Stomach smooth muscle (tissue), 2 donors: ENCODE results near the gene NAA80.

Experiments
- H3K27ac ChIP-seq: one replicate; pipeline ENCODE4 v1.7.0; 2013; ENCODE audit warnings: mild to moderate bottlenecking, low read length, inconsistent platforms
- H3K27me3 ChIP-seq, 2 donors: one replicate each; pipeline ENCODE4 v1.7.0; 2013; ENCODE audit warnings: low read length in 2 of 2; ENCODE audit not compliant: insufficient read depth in 2 of 2, control insufficient read depth in 1 of 2
- H3K36me3 ChIP-seq, 2 donors: one replicate each; pipeline ENCODE4 v1.7.0; 2013; ENCODE audit warnings: low read length in 2 of 2; ENCODE audit not compliant: control insufficient read depth in 2 of 2, insufficient read depth in 2 of 2
- H3K4me1 ChIP-seq: one replicate; pipeline ENCODE4 v1.7.0; 2013; ENCODE audit warnings: low read length; ENCODE audit not compliant: control insufficient read depth, insufficient read depth
- H3K4me3 ChIP-seq, 2 donors: one replicate each; pipeline ENCODE4 v1.7.0; 2013; ENCODE audit warnings: low read length in 2 of 2
- H3K9ac ChIP-seq, 2 donors: one replicate each; pipeline ENCODE4 v1.7.0; 2013; ENCODE audit warnings: low read length in 2 of 2, mild to moderate bottlenecking in 1 of 2
- H3K9me3 ChIP-seq, 2 donors: one replicate each; pipeline ENCODE4 v1.7.0; 2013; ENCODE audit warnings: low read length in 2 of 2; ENCODE audit not compliant: control insufficient read depth in 2 of 2
- donor health status: healthy.
- donor health status: Pancreatic carcinoma.

The NAA80 gene

GRCh38 chr3:50304601-50305000 is 5.4 kb upstream of the NAA80 start:
- H3K4me3 ChIP-seq, result no peak overlapping the region
- peaks cover 25% of the 10 kb centered on the region for H3K4me1 ChIP-seq
- no peak overlapping the region for H3K27ac ChIP-seq
- no peaks in the 10 kb centered on the region for H3K9me3 ChIP-seq
- no peak overlapping the region for H3K9ac ChIP-seq
- H3K36me3 ChIP-seq, result no peaks in the 10 kb centered on the region
- no peaks in the 10 kb centered on the region for H3K27me3 ChIP-seq

- peaks cover 37% of the 10 kb centered on the region for H3K4me1 ChIP-seq
- no peak within 1 kb of the TSS for H3K27ac ChIP-seq
- H3K36me3 ChIP-seq, result no peaks in the 10 kb centered on the region
- peak within 1 kb of the TSS in 1 of 2 donors; percentile 40 for H3K4me3 ChIP-seq
- no peak within 1 kb of the TSS for H3K9ac ChIP-seq
- H3K9me3 ChIP-seq, result no peaks in the 10 kb centered on the region
- H3K27me3 ChIP-seq, result no peaks in the 10 kb centered on the region
These were observed 4.0 kb upstream of the NAA80 start, which contains the start of gene HYAL1 for GRCh38 chr3:50303013-50303815. Gene HYAL1, minus strand, starts transcription at chr3:50303574. Its CDS starts 618 bp downstream, at chr3:50302956.

- Histone ChIP-seq H3K9ac (no peak overlapping the region), H3K9me3 (no peaks in the 10 kb centered on the region), H3K36me3 (no peaks in the 10 kb centered on the region), H3K27me3 (no peaks in the 10 kb centered on the region), H3K4me1 (peaks cover 39% of the 10 kb centered on the region), H3K4me3 (peak overlapping the region in 1 of 2 donors; percentile 40), H3K27ac (no peak overlapping the region)
These were observed 3.1 kb upstream of the NAA80 start for GRCh38 chr3:50302095-50303012.

- Histone ChIP-seq H3K36me3 (no peaks in the 10 kb centered on the region), H3K27ac (peak overlapping the region; percentile 84), H3K9ac (peak overlapping the region in 1 of 2 donors; percentile 42), H3K27me3 (no peaks in the 10 kb centered on the region), H3K9me3 (no peaks in the 10 kb centered on the region), H3K4me1 (peaks cover 39% of the 10 kb centered on the region), H3K4me3 (peak overlapping the region; percentile 44 to 86)
These were observed 1.6 kb upstream of the NAA80 start for GRCh38 chr3:50300681-50301254.

DNA sequence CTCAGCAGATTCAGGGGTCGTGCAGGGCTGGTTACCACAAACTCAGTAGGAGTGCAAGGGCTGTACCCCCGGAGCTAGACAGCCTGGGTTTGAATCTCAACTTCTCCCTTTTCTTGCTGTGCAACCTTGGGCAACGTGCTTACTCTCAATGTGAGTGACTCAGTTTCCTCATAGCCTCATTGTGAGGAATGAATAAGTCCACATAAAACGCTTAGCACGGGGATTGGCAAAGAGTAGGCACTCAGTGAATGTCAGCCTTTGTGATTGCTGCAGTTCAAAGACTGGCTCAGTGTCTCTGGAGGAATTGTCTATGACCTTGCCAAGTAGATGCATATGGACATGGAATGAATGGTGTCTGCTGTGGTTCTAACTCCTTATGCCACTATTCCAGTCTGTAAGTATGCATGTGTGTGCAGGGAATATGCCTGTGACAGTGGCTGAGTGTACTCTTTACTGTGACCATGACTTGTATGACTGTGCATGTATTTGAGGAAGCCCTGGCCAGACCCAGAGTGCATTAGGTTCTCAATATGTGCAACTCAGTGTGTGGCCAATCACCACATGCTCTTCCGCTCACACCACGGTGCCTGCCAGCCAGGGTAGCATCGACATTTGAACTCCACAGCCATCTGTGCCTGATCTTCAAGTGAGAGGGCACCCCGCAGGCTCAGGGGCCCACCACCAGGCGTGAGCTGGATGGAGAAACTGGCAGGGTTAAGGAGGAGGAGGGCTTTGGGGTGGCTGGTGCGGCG is 900 bp upstream of the NAA80 start:
- Histone ChIP-seq H3K4me1 (peaks cover 39% of the 10 kb centered on the region), H3K27me3 (no peaks in the 10 kb centered on the region)

DNA sequence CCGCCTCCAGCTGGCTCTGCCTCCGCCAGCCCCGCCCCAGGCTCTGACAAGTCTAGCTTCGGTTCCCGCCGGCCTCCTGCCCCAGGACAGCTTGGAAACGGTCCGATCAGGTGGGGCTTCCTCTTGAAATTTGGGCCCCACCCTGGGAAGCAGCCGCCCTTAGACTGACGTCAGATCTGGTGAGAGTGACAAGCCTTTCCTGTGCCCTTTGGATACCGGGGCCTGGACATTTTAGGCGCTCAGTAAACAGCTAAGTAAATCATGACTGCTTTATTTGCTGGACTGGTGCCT is 378 bp upstream of the NAA80 start:
- Histone ChIP-seq H3K27ac (peak overlapping the region; percentile 84), H3K9ac (peak overlapping the region; percentile 42 to 89), H3K36me3 (no peaks in the 10 kb centered on the region), H3K4me3 (peak overlapping the region; percentile 44 to 86), H3K27me3 (no peaks in the 10 kb centered on the region), H3K9me3 (no peaks in the 10 kb centered on the region), H3K4me1 (peaks cover 39% of the 10 kb centered on the region)

More for the DNA sequence above, 900 bp upstream of the NAA80 start:
- Histone ChIP-seq H3K27ac (peak overlapping the region; percentile 84), H3K36me3 (no peaks in the 10 kb centered on the region), H3K9ac (peak overlapping the region; percentile 42 to 89), H3K4me3 (peak overlapping the region; percentile 44 to 86), H3K9me3 (no peaks in the 10 kb centered on the region)

DNA sequence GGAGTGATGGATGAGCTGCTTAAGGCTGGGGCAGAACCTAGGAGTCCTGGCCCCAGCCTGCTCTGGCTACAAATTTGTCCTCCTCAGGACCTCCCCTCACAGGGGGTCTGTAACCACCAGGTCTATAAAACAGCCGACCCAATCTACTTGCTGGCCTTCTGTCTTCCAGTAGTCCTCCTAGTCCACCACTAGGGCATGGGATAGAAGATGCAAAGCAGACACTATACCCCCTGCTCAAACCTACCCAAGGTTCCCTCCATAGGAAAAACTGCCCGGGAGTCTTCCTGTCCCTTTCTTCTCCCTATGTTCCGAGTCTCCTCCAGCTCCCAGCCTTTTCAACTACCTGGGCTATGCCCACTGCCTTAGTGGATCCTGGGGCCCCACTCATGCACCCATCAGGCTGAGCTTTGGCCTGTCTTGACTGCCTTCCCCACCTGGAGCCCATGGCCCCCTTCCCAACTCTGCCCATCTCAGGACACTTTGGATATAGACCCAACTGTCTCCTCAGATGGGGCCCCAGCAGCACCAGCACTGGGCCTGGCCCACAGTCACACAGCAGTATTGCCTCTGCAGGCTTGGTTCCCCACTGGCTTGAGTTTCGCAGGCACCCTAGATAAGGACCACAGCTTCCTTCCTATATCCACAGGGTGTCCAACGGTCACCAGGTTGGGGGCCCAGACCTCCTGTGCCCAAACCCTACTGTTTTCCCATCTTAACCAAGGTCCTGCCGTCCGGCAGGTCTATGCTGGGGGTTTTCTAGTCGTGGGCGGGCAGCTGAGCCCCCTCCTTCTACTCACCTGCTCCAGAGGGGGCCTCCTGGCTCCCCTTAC is 1.1 kb downstream of the NAA80 start:
- Histone ChIP-seq H3K27me3 (no peaks in the 10 kb centered on the region), H3K4me3 (peak overlapping the region; percentile 71 to 92), H3K27ac (peak overlapping the region; percentile 84), H3K9ac (peak overlapping the region; percentile 73 to 87), H3K36me3 (no peaks in the 10 kb centered on the region), H3K4me1 (peaks cover 35% of the 10 kb centered on the region), H3K9me3 (no peaks in the 10 kb centered on the region)

GRCh38 chr3:50297384-50297775 is 1.8 kb downstream of the NAA80 start:
- H3K4me3 ChIP-seq, result no peak overlapping the region
- no peaks in the 10 kb centered on the region for H3K27me3 ChIP-seq
- H3K9me3 ChIP-seq, result no peaks in the 10 kb centered on the region
- H3K27ac ChIP-seq, result no peak overlapping the region
- H3K4me1 ChIP-seq, result peaks cover 34% of the 10 kb centered on the region
- no peak overlapping the region for H3K9ac ChIP-seq
- H3K36me3 ChIP-seq, result no peaks in the 10 kb centered on the region

DNA sequence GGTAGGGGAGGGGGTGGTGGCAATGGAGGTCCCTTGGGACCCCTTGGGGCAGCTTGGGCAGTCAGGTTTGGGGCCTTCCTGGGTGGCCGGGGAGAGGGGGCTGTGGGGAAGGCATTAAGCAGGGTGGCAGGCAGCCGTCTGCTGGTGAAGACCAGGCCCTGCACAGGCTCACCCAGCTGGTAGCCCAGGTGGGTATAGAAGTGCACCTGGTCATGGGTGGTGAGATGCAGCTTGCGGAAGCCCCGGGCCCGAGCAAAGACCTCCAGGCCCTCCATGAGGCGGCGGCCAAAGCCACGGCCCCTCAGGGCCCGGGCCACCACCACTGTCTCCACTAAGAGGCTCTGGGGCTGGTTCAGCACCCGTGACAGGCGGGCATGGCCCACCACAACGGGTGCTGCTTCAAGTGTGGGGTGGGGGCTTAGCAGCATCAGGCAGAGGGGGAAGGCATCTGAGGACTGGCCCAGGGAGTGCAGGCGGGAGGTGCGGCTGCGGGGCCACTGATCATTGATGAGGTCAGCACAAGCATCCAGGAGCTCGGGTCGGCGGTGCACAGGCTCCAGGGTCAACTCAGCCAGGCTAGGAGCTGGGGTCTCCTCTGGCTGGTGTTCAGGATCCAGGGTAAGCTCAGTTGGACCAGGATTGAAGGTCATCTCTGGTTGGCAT is 2.4 kb downstream of the NAA80 start:
- peaks cover 33% of the 10 kb centered on the region for H3K4me1 ChIP-seq
- no peaks in the 10 kb centered on the region for H3K36me3 ChIP-seq
- no peaks in the 10 kb centered on the region for H3K9me3 ChIP-seq
- H3K27me3 ChIP-seq, result no peaks in the 10 kb centered on the region
- H3K9ac ChIP-seq, result no peak overlapping the region
- no peak overlapping the region for H3K27ac ChIP-seq
- H3K4me3 ChIP-seq, result no peak overlapping the region
